Adipose tissue (tissue), 3 donors: ENCODE measurements around the gene FBXL17. TPM values are rescaled to one million over a fixed set of nuclear protein-coding genes. Genes with fewer than 3 reads are reported as not detected.

Source experiments
- H3K27ac ChIP-seq: one replicate; pipeline ENCODE4 v1.5.1; 2013; ENCODE audit warnings: low read depth, low read length
- WGBS, 3 donors: extraction: QIAGEN DNeasy Blood & Tissue Kit; methylation state at CpG; one replicate each; pipeline ENCODE4 v1.1.7; 2013; 5-methylcytosine and 5-hydroxymethylcytosine counted together
- polyA plus RNA-seq, 3 donors: library from polyadenylated mRNA; stranded (reverse); fragments of 200-250 nt; gene quantifications; one replicate each; pipeline ENCODE4 v1.2.3, GENCODE V29; 2013
- donor health status: healthy with polysubstance abuse.
- donor health status: Bipolar disorder and iron deficiency.
- donor health status: healthy.

The FBXL17 gene
- polyA plus RNA-seq, 3 donors = 4.1 to 11.2 (median 10.1) TPM

GRCh38 chr5:107831612-107832395 lies 550.1 kb downstream of the FBXL17 start:
- WGBS, 3 donors = 34 to 50% (median 47%) methylated on average over 13 of the region's 13 CpGs
- H3K27ac ChIP-seq = no peak overlapping the region

- no peak overlapping the region for H3K27ac ChIP-seq
- 71 to 78% (median 75%) methylated on average over 6 of the region's 6 CpGs for WGBS, 3 donors
These were observed 551.1 kb downstream of the FBXL17 start for GRCh38 chr5:107830750-107831149.

- WGBS, 3 donors = 73 to 80% (median 77%) methylated on average over 6 of the region's 6 CpGs
- H3K27ac ChIP-seq = no peak overlapping the region
These were observed 555.4 kb downstream of the FBXL17 start for GRCh38 chr5:107826311-107827000.

GRCh38 chr5:107824821-107825220 lies 557.1 kb downstream of the FBXL17 start:
- no peak overlapping the region for H3K27ac ChIP-seq
- WGBS, 3 donors = 54 to 83% (median 73%) methylated on average over 1 of the region's 1 CpG

GRCh38 chr5:107821288-107821687 lies 560.6 kb downstream of the FBXL17 start:
- no peak overlapping the region for H3K27ac ChIP-seq
- 69 to 86% (median 75%) methylated on average over 3 of the region's 3 CpGs for WGBS, 3 donors

- 79 to 93% (median 90%) methylated on average over 4 of the region's 4 CpGs for WGBS, 3 donors
- no peak overlapping the region for H3K27ac ChIP-seq
These were observed 561.5 kb downstream of the FBXL17 start for GRCh38 chr5:107820429-107820828.

- 75 to 91% (median 75%) methylated on average over 2 of the region's 2 CpGs for WGBS, 3 donors
- H3K27ac ChIP-seq = no peak overlapping the region
These were observed 563.9 kb downstream of the FBXL17 start for GRCh38 chr5:107817951-107818350.

- H3K27ac ChIP-seq = no peak overlapping the region
- whole genome bisulfite sequencing, 3 donors = 72 to 77% (median 72%) methylated on average over 3 of the region's 3 CpGs
These were observed 564.5 kb downstream of the FBXL17 start for GRCh38 chr5:107817436-107817835.

- whole genome bisulfite sequencing, 3 donors = 74 to 84% (median 81%) methylated on average over 10 of the region's 10 CpGs
- H3K27ac ChIP-seq = no peak overlapping the region
These were observed 566.8 kb downstream of the FBXL17 start for GRCh38 chr5:107815109-107815508.

GRCh38 chr5:107814183-107814827 lies 567.6 kb downstream of the FBXL17 start:
- H3K27ac ChIP-seq = no peak overlapping the region
- WGBS, 3 donors = 79 to 90% (median 88%) methylated on average over 7 of the region's 7 CpGs

GRCh38 chr5:107813559-107813958 lies 568.3 kb downstream of the FBXL17 start:
- WGBS, 3 donors = 88 to 90% (median 90%) methylated on average over 4 of the region's 4 CpGs
- H3K27ac ChIP-seq = no peak overlapping the region

- WGBS, 3 donors = 59 to 63% (median 61%) methylated on average over 8 of the region's 8 CpGs
- H3K27ac ChIP-seq = no peak overlapping the region
These were observed 569.2 kb downstream of the FBXL17 start for GRCh38 chr5:107812570-107813141.

GRCh38 chr5:107809201-107810034 lies 572.5 kb downstream of the FBXL17 start:
- no peak overlapping the region for H3K27ac ChIP-seq
- WGBS, 3 donors = 81 to 86% (median 84%) methylated on average over 4 of the region's 4 CpGs
